CD14-positive monocyte (primary cell): ENCODE results near the gene TBC1D13. TPM values are rescaled to one million over a fixed set of nuclear protein-coding genes. Genes with fewer than 3 reads are reported as not detected.

Experiments used
- DNase-seq, 3 donors: peaks; one replicate each; pipeline ENCODE4 v3.0.0-alpha.2; 2011 to 2022
- H2AFZ ChIP-seq: 2 replicates; pipeline ENCODE4 v1.6.0; 2012; ENCODE audit warnings: mild to moderate bottlenecking, low read depth, low read length, inconsistent platforms; ENCODE audit not compliant: insufficient read depth, poor library complexity, severe bottlenecking
- H3K27ac ChIP-seq, 2 donors: 1 replicate in 1 of 2; 2 replicates in 1 of 2; pipeline ENCODE4 v1.5.1; 2012 to 2013; ENCODE audit warnings: low read length in 2 of 2, control low read depth in 1 of 2, inconsistent platforms in 1 of 2, low read depth in 1 of 2, mild to moderate bottlenecking in 1 of 2
- H3K27me3 ChIP-seq, 2 donors: one replicate each; pipeline versions ENCODE4 v1.6.0 to v1.6.1; 2011 to 2013; ENCODE audit warnings: low read length in 2 of 2; ENCODE audit not compliant: control insufficient read depth in 2 of 2, insufficient read depth in 2 of 2
- H3K36me3 ChIP-seq, 2 donors: replicated peaks in 1 of 2; 1 replicate in 1 of 2; 2 replicates in 1 of 2; pipeline versions ENCODE4 v1.5.1 to v1.6.1; 2012 to 2013; ENCODE audit warnings: low read length in 2 of 2, control low read depth in 1 of 2, inconsistent platforms in 1 of 2, mild to moderate bottlenecking in 1 of 2; ENCODE audit not compliant: insufficient read depth in 2 of 2, control insufficient read depth in 1 of 2
- H3K4me1 ChIP-seq, 2 donors: 1 replicate in 1 of 2; 2 replicates in 1 of 2; pipeline versions ENCODE4 v1.5.1 to v1.6.1; 2012 to 2013; ENCODE audit warnings: low read length in 2 of 2, control low read depth in 1 of 2, inconsistent platforms in 1 of 2, mild to moderate bottlenecking in 1 of 2, moderate library complexity in 1 of 2; ENCODE audit not compliant: insufficient read depth in 2 of 2, control insufficient read depth in 1 of 2
- H3K4me2 ChIP-seq: replicated peaks from 2 replicates; pipeline ENCODE3; 2012; ENCODE audit warnings: low read length, moderate library complexity, mild to moderate bottlenecking; ENCODE audit not compliant: poor library complexity, severe bottlenecking; ENCODE audit errors: extremely low read depth
- H3K4me3 ChIP-seq, 3 experiments: fragments of 200-600 bp in 1 of 3; sonication (generic) in 1 of 3; replicated peaks in 1 of 3; 1 replicate in 2 of 3; 2 replicates in 1 of 3; pipeline ENCODE4 v1.5.1; 2011 to 2013; ENCODE audit warnings: low read length in 3 of 3, mild to moderate bottlenecking in 3 of 3, control low read depth in 2 of 3, low read depth in 2 of 3, inconsistent platforms in 1 of 3, moderate library complexity in 1 of 3
- H3K79me2 ChIP-seq: 2 replicates; pipeline ENCODE4 v1.6.0; 2012; ENCODE audit warnings: mild to moderate bottlenecking, control low read depth, inconsistent platforms, low read length, moderate library complexity; ENCODE audit not compliant: insufficient read depth
- H3K9ac ChIP-seq: 2 replicates; pipeline ENCODE4 v1.6.0; 2017; ENCODE audit warnings: low read length, mild to moderate bottlenecking; ENCODE audit not compliant: insufficient read depth, poor library complexity, severe bottlenecking
- H3K9me3 ChIP-seq, 2 donors: replicated peaks in 1 of 2; 1 replicate in 1 of 2; 2 replicates in 1 of 2; pipeline versions ENCODE4 v1.5.1 to v1.6.1; 2012 to 2013; ENCODE audit warnings: low read length in 2 of 2, control low read depth in 1 of 2; ENCODE audit not compliant: control insufficient read depth in 1 of 2, insufficient read depth in 1 of 2
- H4K20me1 ChIP-seq: 2 replicates; pipeline ENCODE4 v1.6.0; 2012; ENCODE audit warnings: mild to moderate bottlenecking, low read length, control low read depth, moderate library complexity; ENCODE audit not compliant: insufficient read depth
- H3K27ac Mint-ChIP-seq, 7 donors: one replicate each; pipeline ENCODE4 v1.8.0; 2020; ENCODE audit warnings: mild to moderate bottlenecking in 7 of 7, mixed read lengths in 7 of 7, moderate library complexity in 6 of 7, inconsistent platforms in 2 of 7
- H3K27me3 Mint-ChIP-seq, 3 donors: one replicate each; pipeline ENCODE4 v1.8.0; 2021 to 2022; ENCODE audit warnings: low read depth in 3 of 3, mild to moderate bottlenecking in 3 of 3, mixed read lengths in 3 of 3, moderate library complexity in 3 of 3, inconsistent platforms in 1 of 3
- H3K36me3 Mint-ChIP-seq, 2 donors: one replicate each; pipeline ENCODE4 v1.8.0; 2020; ENCODE audit warnings: mixed read lengths in 2 of 2, inconsistent platforms in 1 of 2, mild to moderate bottlenecking in 1 of 2
- H3K4me1 Mint-ChIP-seq: one replicate; pipeline ENCODE4 v1.8.0; 2020; ENCODE audit warnings: mild to moderate bottlenecking, mixed read lengths
- H3K4me3 Mint-ChIP-seq, 2 donors: one replicate each; pipeline ENCODE4 v1.8.0; 2020; ENCODE audit warnings: mild to moderate bottlenecking in 2 of 2, mixed read lengths in 2 of 2, moderate library complexity in 1 of 2
- H3K9me3 Mint-ChIP-seq, 7 donors: one replicate each; pipeline ENCODE4 v1.8.0; 2020 to 2022; ENCODE audit warnings: mixed read lengths in 7 of 7, mild to moderate bottlenecking in 6 of 7, moderate library complexity in 6 of 7, inconsistent platforms in 2 of 7
- WGBS: methylation state at CpG from one replicate; pipeline ENCODE4 v1.1.5; 2013; ENCODE audit warnings: missing lambda C conversion rate; ENCODE audit not compliant: insufficient coverage; 5-methylcytosine and 5-hydroxymethylcytosine counted together
- intact Hi-C, 2 donors: fragments of 100-400 bp; cut with micrococcal nuclease; formaldehyde crosslinking; loops; one replicate each; pipeline versions ENCODE4 v1.15.0 to v1.15.1; 2023
- polyA plus RNA-seq, 3 donors: library from polyadenylated mRNA; depleted of rRNA in 1 of 3; unstranded in 2 of 3; stranded (reverse) in 1 of 3; fragments of 300-500 nt in 2 of 3; fragments of >200 nt in 1 of 3; fragmentation: Illumina TruSeq in 2 of 3; gene quantifications; 1 replicate in 2 of 3; 2 replicates in 1 of 3; pipeline ENCODE4 v1.2.3, GENCODE V29; 2012 to 2021
- TF ChIP-seq, protein P1 (sequence below): fragments of 200-600 bp; IDR thresholded peaks from one replicate; pipeline ENCODE4 v1.8.0; 2022; ENCODE audit warnings: antibody characterized with exemption, mild to moderate bottlenecking

TBC1D13 gene
- polyA plus RNA-seq, 3 donors: 9.9 to 16.8 (median 13.8) TPM

DNA sequence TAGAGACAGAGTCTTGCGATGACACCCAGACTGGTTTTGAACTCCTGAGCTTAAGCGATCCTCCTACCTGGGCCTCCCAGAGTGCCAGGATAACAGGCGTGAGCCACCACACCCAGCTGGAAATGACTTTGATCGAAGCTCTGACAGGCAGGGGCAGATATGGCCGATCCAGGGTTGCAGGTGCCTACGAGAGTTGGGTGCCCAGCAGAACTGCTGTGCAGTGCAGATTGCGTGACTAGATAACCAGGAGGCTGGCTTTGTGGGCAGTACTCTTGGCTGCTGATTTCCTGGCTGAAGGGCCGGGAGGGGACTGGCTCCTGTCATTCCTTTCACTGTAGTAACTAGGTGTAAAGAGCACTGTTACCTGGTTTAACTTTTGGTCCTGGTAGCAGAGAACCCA lies 11.8 kb downstream of the TBC1D13 start:
- Mint-ChIP-seq H3K27ac (no peak overlapping the region), H3K4me3 (no peak overlapping the region), H3K4me1 (no peaks in the 10 kb centered on the region), H3K27me3 (no peaks in the 10 kb centered on the region), H3K36me3 (peaks cover 64 to 92% of the 10 kb centered on the region in 2 donors), H3K9me3 (no peaks in the 10 kb centered on the region)
- no peak overlapping the region for H3K4me3 ChIP-seq
- no peak overlapping the region for H3K9ac ChIP-seq
- H3K79me2 ChIP-seq: no peaks in the 10 kb centered on the region
- H3K27me3 ChIP-seq: no peaks in the 10 kb centered on the region
- 96% methylated on average over 7 of the region's 8 CpGs for WGBS
- intact Hi-C loops: no loop called here
- DNase-seq: no peak
- H3K4me1 ChIP-seq: no peaks in the 10 kb centered on the region
- H3K9me3 ChIP-seq: no peaks in the 10 kb centered on the region
- H4K20me1 ChIP-seq: no peaks in the 10 kb centered on the region
- H3K4me2 ChIP-seq: no peak overlapping the region
- peaks cover 63 to 83% of the 10 kb centered on the region in 2 donors for H3K36me3 ChIP-seq
- TF ChIP-seq, protein P1, sequence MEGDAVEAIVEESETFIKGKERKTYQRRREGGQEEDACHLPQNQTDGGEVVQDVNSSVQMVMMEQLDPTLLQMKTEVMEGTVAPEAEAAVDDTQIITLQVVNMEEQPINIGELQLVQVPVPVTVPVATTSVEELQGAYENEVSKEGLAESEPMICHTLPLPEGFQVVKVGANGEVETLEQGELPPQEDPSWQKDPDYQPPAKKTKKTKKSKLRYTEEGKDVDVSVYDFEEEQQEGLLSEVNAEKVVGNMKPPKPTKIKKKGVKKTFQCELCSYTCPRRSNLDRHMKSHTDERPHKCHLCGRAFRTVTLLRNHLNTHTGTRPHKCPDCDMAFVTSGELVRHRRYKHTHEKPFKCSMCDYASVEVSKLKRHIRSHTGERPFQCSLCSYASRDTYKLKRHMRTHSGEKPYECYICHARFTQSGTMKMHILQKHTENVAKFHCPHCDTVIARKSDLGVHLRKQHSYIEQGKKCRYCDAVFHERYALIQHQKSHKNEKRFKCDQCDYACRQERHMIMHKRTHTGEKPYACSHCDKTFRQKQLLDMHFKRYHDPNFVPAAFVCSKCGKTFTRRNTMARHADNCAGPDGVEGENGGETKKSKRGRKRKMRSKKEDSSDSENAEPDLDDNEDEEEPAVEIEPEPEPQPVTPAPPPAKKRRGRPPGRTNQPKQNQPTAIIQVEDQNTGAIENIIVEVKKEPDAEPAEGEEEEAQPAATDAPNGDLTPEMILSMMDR: no peak
- no peak overlapping the region for H2AFZ ChIP-seq
- no peak overlapping the region for H3K27ac ChIP-seq

DNA sequence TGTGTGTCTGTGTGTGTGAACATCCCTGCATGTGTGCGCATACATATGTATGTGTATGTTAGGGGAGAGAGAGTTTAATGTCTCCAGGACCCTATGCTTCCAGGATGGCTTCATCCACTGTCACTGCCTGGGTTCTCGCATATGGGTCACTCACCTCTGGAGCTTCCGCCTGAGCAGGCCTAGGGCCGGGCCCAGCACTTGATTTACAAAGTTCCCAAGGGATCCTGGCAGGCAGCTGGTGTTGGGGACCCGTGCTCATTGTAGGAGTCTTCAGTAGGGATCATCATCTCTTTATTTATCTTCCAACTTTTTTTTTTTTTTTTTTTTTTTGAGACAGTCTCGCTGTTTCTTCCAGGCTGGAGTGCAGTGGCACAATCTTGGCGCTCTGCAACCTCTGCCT lies 13.0 kb downstream of the TBC1D13 start:
- H3K27me3 Mint-ChIP-seq: peaks cover 0 to 2% (median 0%) of the 10 kb centered on the region in 3 donors
- Histone ChIP-seq H3K79me2 (no peaks in the 10 kb centered on the region), H3K36me3 (peaks cover 66 to 83% of the 10 kb centered on the region in 2 donors), H4K20me1 (no peaks in the 10 kb centered on the region), H3K4me2 (no peak overlapping the region), H3K27ac (no peak overlapping the region), H3K9ac (no peak overlapping the region), H3K4me1 (no peaks in the 10 kb centered on the region), H3K4me3 (no peak overlapping the region), H3K9me3 (no peaks in the 10 kb centered on the region), H3K27me3 (no peaks in the 10 kb centered on the region), H2AFZ (no peak overlapping the region)
- H3K4me3 Mint-ChIP-seq: no peak overlapping the region
- H3K4me1 Mint-ChIP-seq: no peaks in the 10 kb centered on the region
- H3K9me3 Mint-ChIP-seq: no peaks in the 10 kb centered on the region
- intact Hi-C loops: loop anchor here in 1 of 2 donors (10.0 kb wide), 1 partner anchor 55 kb away; no protein-coding TSS in a partner anchor
- H3K27ac Mint-ChIP-seq: no peak overlapping the region
- DNase-seq: no peak
- peaks cover 60 to 92% of the 10 kb centered on the region in 2 donors for H3K36me3 Mint-ChIP-seq
- TF ChIP-seq, protein P1: no peak
- WGBS: 96% methylated on average over 4 of the region's 7 CpGs
